IPS-NIHi11 (cell line): ENCODE data around the gene ITGAE.
"Not testable (repeated sequence)": the region's sequence is repeated elsewhere in the genome, so short reads cannot be mapped to it uniquely, and the experiment has no call there.

Experiments used
- DNase-seq: peaks from one replicate; pipeline ENCODE4 v3.0.0; 2012; ENCODE audit warnings: mixed read lengths, low spot score

ITGAE gene

GRCh38 chr17:3761036-3761917 is 39.7 kb downstream of the ITGAE start:
- no peak for DNase-seq

- no peak for DNase-seq
Measured at GRCh38 chr17:3759597-3760216, 41.3 kb downstream of the ITGAE start.

GRCh38 chr17:3755335-3756030 is 45.5 kb downstream of the ITGAE start:
- no peak for DNase-seq

DNA sequence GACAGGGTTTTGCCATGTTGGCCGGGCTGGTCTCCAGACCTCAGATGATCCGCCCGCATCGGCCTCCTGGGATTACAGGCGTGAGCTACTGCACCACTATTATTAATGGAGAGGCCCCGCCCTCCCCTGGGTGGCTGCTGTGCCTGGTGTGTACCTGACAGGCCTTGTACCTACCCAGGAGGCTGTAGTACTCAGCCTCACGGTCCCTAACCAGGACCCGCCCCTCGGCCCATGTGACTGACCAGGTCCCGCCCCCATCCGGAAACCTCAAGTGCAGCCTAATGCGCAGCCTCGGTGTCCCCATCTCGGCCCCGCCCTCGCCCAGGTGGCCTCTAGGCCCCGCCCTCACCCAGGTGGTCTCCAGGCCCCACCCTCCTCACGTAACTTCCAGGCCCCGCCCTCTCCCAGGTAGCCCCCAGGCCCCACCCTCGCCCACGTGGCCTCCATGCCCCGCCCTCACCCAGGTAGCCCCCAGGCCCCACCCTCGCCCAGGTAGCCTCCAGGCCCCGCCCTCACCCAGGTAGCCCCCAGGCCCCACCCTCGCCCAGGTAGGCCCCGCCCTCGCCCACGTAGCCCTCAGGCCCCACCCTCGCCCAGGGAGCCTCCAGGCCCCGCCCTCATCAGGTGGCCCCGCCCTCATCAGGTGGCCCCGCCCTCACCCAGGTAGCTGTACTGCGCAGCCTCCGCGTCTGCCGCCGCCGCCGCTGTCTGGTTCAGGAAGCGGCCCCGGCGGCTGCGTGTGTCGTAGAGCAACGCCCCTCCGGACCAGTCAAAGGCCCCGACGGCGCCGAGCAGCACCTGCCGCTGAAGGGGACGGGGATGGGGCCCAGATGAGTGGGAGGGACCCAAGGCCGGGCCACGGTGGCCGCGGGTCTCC is 46.3 kb downstream of the ITGAE start:
- peak; percentile 98 for DNase-seq

GRCh38 chr17:3754066-3754457 is 46.9 kb downstream of the ITGAE start:
- no peak for DNase-seq

- DNase-seq = no peak
Measured at GRCh38 chr17:3753624-3754023, 47.4 kb downstream of the ITGAE start.

- DNase-seq = no peak
Measured at GRCh38 chr17:3751836-3752235, 49.2 kb downstream of the ITGAE start.

DNA sequence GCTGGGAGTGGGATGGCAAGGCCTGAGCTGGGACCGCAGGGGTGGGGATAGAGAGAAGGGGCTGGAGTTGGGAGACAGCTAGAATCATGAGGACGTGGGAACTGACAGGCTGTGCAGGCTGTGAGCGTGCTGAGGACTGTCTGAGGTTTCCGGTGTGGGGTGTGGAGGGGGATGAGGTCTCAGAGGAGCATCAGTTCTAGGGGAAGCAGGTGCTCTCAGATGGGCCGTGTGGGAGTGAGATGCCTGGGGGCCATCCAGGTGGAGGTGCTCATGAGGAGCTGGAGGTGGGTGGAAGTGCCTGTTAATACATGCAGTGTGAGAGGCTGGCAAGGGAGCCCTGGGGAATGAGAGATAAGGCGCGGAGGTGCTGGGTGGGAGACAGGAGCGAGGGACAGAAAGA is 50.1 kb downstream of the ITGAE start:
- DNase-seq = no peak

GRCh38 chr17:3750296-3750695 is 50.7 kb downstream of the ITGAE start:
- DNase-seq = no peak

GRCh38 chr17:3748576-3748975 is 52.4 kb downstream of the ITGAE start:
- DNase-seq = no peak

- no peak for DNase-seq
Measured at GRCh38 chr17:3747805-3748204, 53.2 kb downstream of the ITGAE start.

DNA sequence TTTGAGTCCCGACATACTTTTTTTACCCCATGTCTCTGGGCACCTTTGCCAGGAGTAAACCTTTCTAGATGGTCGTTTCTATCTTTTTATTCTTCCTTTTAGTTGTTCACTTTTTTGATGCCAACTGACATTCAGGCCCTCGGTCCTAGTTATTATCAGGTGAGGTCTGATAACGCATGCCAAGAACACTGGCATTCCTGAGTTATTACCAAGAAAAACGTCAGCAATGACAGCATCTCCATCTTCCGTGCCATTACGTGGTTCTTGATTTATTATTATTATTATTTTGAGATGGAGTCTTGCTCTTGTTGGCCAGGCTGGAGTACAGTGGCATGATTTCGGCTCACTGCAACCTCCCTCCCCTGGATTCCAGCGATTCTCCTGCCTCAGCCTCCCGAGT is 55.9 kb downstream of the ITGAE start:
- DNase-seq = no peak

DNA sequence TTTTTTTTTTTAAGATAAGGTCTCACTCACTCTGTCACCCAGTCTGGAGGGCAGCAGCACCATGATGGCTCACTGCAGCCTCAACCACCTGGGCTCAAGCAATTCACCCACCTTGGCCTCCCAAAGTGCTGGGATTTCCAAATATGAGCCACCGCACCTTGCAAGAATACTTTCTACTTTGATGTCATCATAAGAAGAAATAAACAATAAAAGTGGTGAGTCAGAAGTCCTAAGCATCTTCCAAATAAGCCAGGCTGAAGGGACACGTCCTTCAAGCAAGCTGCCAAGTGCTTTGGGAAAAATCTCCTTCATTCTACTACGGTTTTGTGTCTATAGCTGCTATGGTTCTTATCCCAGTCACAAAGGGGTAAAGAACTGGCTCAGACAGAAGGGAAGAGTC is 57.0 kb downstream of the ITGAE start:
- DNase-seq = no peak

- no peak for DNase-seq
Measured at GRCh38 chr17:3740611-3741073, 60.3 kb downstream of the ITGAE start.

DNA sequence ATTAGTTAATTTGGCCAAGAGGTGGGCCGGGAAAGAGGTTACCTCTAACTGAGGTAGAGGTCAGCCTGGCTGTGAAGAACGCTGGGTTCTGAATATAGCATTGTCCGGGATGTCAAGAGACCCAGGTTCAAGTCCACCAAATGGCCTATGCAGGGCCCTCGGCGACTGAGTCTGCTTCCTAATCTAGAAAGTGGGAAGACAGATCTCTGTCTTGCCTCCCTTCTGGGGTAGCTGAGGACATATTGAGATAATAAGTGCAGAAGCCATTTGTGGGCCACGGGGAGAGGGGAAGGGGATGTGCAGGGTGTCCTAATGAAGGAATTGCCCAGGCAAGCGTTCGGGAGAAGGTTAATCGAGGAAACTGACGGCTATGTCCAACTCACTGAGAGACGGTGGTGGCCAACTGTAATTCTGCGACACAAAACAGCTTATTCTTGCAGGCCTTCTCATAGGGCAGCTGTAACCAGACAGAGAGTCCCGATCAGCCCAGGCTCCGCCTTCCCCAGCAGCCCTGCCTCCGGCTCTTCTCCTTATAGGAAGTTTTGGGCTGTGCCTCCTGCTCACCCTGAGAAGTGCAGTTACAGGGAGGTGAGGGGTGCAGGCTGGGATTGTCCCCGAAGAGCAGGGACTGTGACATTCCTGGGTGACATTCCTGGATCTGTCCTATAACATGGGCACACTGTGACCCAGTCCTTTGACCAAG is 61.4 kb downstream of the ITGAE start:
- no peak for DNase-seq

DNA sequence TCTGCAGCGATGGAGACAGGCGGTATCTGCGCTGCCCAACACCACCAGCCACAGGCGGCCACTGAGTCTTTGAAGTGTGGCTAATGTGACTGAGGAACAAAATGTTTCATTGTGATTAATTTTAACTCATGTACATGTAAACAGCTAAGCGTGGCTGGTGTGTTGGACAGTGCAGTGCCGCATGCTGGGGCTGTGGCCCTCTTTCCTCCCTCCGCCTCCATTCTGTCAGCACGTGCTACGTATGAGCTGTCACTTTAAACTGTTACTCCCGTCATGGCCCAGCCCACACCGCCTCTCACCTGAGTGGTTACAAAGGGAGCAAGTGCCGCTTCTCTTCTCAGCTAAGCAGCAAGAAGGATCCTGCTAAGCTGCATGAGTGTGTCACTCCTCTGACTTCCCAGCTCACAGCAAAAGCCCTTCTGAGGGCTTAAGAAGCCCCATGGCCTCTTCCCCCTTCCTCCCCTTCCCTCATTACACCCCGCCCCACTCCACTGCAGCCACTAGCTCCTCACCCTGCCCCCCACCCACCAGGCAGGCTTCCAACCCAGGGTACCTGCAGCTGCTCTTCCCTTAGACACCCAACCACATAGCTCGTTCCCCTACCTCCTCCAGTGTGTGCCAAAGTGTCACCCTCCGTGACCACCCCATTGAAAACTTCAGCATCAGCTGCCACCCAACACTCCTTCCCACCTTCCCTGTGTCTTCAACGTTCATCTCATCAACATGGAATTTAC is 62.3 kb downstream of the ITGAE start:
- DNase-seq = peak; percentile 58

DNA sequence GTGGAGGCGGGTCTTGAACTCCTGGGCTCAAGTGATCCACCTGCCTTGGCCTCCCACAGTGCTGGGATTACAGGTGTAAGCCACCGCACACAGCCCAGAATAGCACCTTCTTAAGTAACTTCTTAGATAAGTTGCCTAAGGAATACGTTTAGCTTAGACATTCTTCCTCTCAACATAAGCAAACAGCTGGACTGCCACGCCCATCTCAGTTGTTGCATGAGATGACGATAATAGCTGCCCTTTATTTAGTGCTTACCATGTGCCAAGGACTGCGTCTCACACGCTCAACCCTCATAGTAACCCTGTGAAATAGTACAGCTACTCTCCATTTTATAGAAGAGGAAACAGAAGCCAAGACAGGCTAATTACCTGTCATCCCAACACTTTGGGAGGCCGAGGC is 65.5 kb downstream of the ITGAE start:
- DNase-seq = no peak

- DNase-seq = not testable (repeated sequence)
Measured at GRCh38 chr17:3734911-3735276, 66.1 kb downstream of the ITGAE start.

DNA sequence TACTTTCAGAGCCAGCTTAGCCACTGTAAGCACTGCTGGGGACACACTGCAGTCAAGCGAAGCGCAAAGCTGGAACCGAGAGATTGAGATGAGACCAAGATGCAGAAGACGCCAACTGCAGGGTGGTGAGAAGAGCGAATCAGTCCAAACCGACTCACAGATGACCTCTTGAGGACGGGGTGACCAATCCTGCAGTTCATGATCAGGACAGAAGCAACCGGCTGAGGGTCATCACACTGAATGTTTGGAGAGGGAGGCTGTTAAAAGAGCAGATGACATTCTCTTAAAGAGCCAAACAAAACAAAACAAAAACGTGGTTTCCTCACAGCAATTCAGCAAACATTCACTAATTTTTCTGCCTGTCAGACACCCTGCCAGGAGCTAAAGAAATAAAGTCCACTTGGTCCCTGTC is 68.8 kb downstream of the ITGAE start:
- no peak for DNase-seq

DNA sequence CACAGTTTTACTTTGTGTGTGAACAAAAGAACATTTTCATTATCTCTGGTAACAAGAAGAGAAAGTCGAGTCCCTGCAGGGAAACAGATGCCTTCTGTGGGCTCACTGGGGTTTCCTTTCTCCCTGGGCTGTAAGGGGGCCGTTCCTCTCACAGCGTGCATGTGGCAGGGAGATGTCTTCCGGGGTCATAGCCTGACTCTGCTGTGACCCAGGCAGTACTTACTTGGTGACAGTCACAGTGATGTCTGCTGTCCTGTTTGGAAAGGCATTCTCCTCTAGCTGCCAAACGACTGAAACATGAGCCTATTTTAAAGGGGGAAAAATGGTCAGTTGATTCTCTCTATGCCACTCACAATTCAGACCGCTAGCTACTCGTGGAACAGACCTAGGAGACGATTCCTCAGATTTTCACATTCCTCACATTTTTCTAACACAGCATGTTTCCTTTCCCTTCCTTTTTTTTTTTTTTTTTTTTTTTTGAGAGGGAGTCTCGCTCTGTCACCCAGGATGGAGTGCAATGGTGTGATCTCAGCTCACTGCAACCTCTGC is 70.0 kb downstream of the ITGAE start:
- no peak for DNase-seq
